ENCODE measurements around the gene KCTD6.

Gene KCTD6

GRCh38 chr3:58485801-58486435, 6.0 kb upstream of the KCTD6 start:
- no peak for DNase-seq

DNA sequence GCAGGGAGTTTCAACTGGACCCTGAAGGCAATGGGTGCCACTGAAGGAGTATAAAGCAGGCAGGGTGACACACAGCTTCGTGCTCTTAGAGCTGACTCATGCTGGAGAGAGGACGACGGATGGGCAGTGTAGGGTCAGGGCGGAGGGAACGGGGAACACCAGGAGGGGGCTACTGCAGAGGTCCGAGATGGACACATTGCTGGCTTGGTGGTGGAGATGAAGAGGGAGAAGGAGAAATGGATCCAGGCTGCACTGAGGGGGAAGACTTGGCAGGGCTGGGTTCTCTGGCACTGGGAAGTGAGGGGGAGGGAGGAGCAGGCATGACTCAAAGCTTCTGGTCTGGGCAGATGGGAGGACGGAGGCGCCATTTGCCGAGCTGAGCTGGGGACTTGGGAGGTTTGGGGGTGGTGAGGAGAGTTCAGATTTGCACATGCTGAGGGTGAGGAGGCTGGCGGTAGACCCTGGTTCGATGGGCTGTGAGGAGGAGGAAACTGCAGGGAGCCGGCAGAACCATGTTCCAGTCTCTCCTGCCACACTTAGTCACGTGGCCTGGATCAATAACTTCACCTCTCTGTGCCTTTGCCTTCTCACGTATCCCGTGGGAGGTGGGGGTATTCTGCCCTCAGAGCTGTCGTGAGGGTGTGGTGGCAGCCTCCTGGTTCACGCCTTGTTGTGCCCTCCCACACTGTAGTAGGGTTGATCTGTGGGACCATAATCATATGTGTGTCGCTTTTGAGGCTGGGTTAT, 4.6 kb upstream of the KCTD6 start:
- DNase-seq, result peak in 1 of 2 donors; percentile 36

- DNase-seq, result no peak
Observed at GRCh38 chr3:58488967-58489366, 2.9 kb upstream of the KCTD6 start.

GRCh38 chr3:58490860-58491501, 915 bp upstream of the KCTD6 start:
- no peak for DNase-seq

DNA sequence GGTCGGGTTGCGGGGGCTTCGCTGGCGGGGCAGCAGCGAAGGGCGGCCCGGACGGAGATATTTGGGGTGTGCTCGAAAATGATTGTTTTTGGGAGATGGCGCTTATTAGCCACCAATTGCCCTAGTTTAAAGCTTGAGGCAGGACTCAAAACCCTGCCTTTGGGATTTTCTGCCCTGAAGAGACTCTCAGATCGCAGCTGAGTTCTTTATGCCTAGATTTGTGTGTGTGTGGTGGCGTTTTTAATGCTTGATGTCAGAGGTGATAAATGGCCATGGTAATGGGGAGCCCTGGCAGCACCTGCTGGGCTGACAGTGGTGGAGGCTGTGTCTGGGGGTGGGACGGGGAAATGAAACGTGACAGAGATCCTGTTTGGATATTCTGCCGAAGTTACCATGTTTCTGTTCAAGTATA, 604 bp downstream of the KCTD6 start:
- peak; percentile 13 to 29 for DNase-seq

GRCh38 chr3:58494107-58494506, 2.2 kb downstream of the KCTD6 start:
- DNase-seq, result no peak

- DNase-seq, result no peak
Observed at GRCh38 chr3:58495101-58495500, 3.2 kb downstream of the KCTD6 start.

DNA sequence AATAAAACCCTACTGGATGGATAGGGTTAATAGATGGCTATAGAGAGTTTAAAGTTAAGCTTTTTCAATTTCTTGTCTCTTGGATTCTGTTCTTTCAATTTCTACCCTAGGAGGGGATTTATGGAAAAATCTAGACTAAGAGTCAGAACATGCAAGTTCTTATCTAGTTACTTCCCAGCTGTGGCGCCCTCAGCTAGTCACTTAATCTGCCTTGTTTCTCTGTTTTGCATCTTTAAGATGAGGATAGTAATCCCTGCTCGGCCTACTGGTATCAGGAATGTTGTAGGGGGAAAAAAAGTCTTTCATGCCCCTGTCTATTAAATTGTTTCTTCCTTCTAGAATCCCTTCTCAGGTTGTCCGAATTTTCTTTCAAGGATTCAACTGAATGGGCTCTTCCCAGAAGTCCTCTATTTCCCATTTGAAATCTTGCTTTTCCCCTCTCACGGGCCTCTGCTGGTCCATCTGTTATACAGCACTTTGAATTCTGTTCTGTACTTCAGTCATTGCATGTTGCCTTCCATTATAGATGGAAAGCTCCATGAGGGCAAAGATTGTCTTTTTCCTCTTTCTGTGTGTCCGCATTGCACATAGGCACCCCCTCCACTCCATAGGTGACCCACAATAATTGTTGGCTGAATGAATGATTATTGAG, 4.4 kb downstream of the KCTD6 start:
- no peak for DNase-seq

- no peak for DNase-seq
Observed at GRCh38 chr3:58497097-58497496, 5.2 kb downstream of the KCTD6 start.

GRCh38 chr3:58502872-58503271, 11.0 kb downstream of the KCTD6 start:
- DNase-seq, result no peak

- no peak for DNase-seq
Observed at GRCh38 chr3:58507356-58508078, 15.6 kb downstream of the KCTD6 start.

DNA sequence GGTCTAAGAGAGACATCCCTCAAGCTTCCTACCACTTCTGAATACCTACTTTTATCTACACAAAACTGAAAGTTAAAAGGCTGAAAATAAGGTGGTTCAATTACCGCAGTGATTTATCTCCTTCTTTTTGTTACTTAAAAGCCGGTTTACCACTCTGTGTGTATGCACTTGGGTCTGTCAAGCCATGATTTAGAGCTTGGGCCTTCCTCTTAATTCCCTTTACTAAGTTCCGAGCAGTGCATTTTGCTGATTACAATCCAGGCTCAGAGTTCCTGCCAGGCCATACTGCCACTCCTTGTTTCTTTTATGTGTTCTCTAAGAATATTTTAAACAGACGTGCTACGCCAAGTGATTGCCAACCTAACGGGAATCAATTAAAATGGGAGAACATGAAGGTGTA, 16.5 kb downstream of the KCTD6 start:
- no peak for DNase-seq

DNA sequence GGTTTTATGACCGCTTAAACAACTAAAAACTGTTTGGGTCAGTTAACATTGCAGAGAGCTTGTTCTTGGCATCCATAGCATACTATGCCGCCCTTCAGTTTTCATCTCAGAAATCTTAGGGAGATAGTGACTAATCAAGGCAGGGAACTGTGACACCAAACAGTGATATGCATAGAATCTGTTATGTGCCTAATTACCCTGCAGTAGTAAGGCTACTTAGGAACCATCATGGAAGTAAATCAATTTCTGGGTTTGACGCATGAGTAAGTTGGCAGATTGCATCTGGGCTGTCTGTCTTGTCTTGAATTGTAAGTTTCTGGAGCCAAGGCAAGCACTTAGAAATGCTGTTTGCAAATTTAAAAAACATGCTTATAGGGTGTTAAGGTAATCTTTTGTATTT, 22.5 kb downstream of the KCTD6 start:
- no peak for DNase-seq

DNA sequence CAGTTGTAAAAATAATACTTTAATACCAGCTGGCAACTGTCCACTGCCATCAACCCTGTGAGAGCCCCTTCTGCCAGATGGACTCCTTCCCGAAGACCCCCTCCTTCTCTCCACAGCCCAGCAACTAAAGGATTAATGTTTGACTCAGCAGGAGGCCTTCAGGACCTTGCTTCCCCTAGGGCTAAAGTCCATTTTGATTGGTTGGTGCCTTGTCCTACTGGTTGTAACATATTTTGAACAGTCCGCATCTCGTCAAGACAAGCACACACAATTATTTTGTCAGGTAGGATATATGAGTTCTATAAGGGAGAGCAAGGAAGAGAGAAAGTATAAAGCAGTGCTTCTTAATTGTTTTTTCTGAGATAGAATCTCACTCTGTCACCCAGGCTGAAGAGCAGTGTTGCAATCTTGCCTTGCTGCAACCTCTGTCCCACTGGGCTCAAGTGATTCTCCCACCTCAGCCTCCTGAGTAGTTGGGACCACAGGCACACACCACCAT, 26.4 kb downstream of the KCTD6 start:
- DNase-seq, result no peak

DNA sequence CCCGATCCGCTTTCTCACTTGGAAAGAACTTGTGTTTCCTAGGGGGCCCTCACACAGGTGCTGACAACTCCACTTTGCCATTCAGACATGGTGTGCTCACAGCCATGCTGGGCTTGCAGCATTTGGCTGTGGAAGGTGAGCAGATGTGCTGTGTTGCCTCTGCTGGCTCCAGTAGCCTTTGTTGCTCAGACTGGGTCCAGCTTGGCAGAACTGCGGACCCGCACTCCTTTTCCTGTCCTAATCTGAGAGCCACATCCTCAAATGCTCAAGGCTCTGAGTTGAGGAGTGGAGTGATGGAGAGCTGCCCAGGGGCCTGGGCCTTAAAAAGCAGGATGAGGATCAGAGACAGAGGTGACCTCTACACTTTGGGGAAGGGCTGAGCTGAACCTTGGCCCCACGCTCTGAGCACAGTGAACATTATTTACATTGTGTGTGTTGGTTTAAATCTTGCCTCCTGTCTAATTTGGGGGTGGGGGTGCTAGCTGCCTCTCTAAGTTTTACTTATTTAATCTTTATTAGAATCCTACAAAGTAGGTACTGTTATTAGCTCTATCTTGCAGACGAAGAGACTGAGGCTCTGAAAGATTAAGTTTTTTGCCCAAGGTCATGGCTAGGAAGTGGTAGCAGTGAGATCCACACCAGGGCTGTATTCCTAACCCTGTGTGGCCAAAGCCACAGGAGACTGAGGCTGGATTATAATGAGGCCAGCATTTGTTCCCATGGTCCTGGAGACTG, 27.9 kb downstream of the KCTD6 start:
- no peak for DNase-seq

- DNase-seq, result no peak
Observed at GRCh38 chr3:58520403-58521335, 28.8 kb downstream of the KCTD6 start.

DNA sequence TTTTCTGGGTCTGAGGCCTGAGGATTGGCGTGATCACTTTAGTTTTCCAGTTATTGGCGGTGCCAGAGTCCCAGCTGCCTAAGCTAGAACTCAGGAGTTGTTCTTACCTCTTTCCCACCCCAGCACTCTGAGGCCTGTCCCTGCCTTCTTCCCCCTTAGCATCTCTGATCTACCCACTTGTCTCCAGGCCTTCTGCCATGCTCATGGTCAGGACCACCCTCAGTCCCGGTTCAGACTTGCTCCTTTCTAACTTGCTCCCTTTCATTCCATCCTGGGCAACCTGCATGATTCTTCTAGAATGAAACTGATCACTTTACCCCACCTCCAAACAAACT, 29.4 kb downstream of the KCTD6 start:
- no peak for DNase-seq

DNA sequence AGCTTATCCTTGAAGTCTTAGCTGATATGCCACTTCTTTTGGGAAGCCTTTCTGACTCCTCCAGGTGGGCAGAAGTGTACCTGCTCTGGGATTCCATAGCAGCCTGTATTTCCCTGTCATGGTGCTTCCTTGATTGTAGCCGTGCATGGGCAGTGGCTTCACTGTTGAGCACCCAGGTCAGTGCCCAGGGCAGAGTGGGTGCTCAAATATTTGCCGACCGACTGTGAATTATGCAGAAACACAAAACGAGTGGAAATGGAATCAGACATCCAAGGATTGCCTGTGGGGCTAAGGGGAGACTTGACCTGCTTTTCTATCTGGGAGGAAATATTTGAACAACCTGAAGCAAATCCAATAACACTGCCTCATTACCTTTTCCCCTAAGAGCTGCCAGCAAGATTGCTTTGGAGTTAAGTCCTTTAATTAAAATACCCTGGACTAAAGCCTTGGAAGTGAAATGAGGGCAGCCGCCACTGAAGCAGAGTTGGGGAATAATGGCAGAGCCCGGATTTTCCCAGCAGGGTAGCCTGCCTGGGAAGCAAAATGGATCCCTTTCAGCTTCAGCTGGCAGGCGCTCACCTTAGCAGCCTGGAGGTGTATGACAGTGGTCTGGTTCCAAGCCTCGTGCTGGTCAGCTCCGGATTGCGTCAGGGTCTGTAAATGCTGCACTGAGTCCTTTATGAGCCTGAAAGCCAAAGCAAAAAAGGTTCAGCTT, 30.2 kb downstream of the KCTD6 start:
- DNase-seq, result no peak

GRCh38 chr3:58522759-58523425, 31.0 kb downstream of the KCTD6 start:
- DNase-seq, result no peak

All from CD4-positive, alpha-beta T cell treated with Interleukin-1 beta for 1 hour (primary cell).